ENCODE measurements around the gene ESRRB.

GRCh38 chr14:76326918-76327689 is 48.8 kb upstream of the ESRRB start:
- TF ChIP-seq CTCF (IDR thresholded peaks at IDR 0.05; ENCODE audit: poor library complexity) (no peak), EZH2 (IDR thresholded peaks at IDR 0.05; ENCODE audit: borderline replicate concordance) (no peak), EZH2phosphoT487 (IDR thresholded peaks at IDR 0.05; ENCODE audit: low read depth, severe bottlenecking, unreplicated experiment) (no peak)
